NK-92 (cell line): ENCODE data around the gene MAGI3.
"Not testable (repeated sequence)": the region's sequence is repeated elsewhere in the genome, so short reads cannot be mapped to it uniquely, and the experiment has no call there.

Source experiments
- DNase-seq: peaks from one replicate; lab custom pipeline; 2025; ENCODE audit not compliant: unreplicated experiment; lab: John Stamatoyannopoulos, UW

Gene MAGI3

GRCh38 chr1:113557187-113557586, 166.9 kb downstream of the MAGI3 start:
- DNase-seq: no peak

- DNase-seq: no peak
Observed at GRCh38 chr1:113565621-113566020, 175.3 kb downstream of the MAGI3 start.

GRCh38 chr1:113567427-113567826, 177.1 kb downstream of the MAGI3 start:
- no peak for DNase-seq

GRCh38 chr1:113575744-113576260, 185.5 kb downstream of the MAGI3 start:
- DNase-seq: not testable (repeated sequence)

- DNase-seq: no peak
Observed at GRCh38 chr1:113576271-113576670, 186.0 kb downstream of the MAGI3 start.

- no peak for DNase-seq
Observed at GRCh38 chr1:113579256-113580018, 189.1 kb downstream of the MAGI3 start.

- no peak for DNase-seq
Observed at GRCh38 chr1:113581323-113581722, 191.0 kb downstream of the MAGI3 start.

GRCh38 chr1:113582084-113582483, 191.8 kb downstream of the MAGI3 start:
- DNase-seq: no peak

GRCh38 chr1:113587475-113587874, 197.2 kb downstream of the MAGI3 start:
- DNase-seq: no peak

GRCh38 chr1:113592230-113592629, 201.9 kb downstream of the MAGI3 start:
- DNase-seq: no peak

- no peak for DNase-seq
Observed at GRCh38 chr1:113593550-113594297, 203.4 kb downstream of the MAGI3 start.

GRCh38 chr1:113604466-113604865, 214.2 kb downstream of the MAGI3 start:
- DNase-seq: not testable (repeated sequence)

- no peak for DNase-seq
Observed at GRCh38 chr1:113605146-113605545, 214.8 kb downstream of the MAGI3 start.

- DNase-seq: no peak
Observed at GRCh38 chr1:113608399-113608798, 218.1 kb downstream of the MAGI3 start.

- DNase-seq: no peak
Observed at GRCh38 chr1:113610372-113610771, 220.1 kb downstream of the MAGI3 start.

GRCh38 chr1:113615425-113615824, 225.1 kb downstream of the MAGI3 start:
- DNase-seq: no peak

GRCh38 chr1:113616156-113616555, 225.8 kb downstream of the MAGI3 start:
- no peak for DNase-seq

GRCh38 chr1:113617438-113618141, 227.3 kb downstream of the MAGI3 start:
- DNase-seq: no peak

- DNase-seq: no peak
Observed at GRCh38 chr1:113628997-113629396, 238.7 kb downstream of the MAGI3 start.

GRCh38 chr1:113630340-113631327, 240.3 kb downstream of the MAGI3 start:
- no peak for DNase-seq
